GM18951 (cell line): ENCODE data around the gene OSBPL6.

Experiments used
- POLR2A ChIP-seq: IDR thresholded peaks from 4 replicates; pipeline ENCODE4 v1.6.1; 2011; ENCODE audit warnings: mild to moderate bottlenecking; ENCODE audit not compliant: insufficient read length, insufficient read depth; ENCODE audit errors: extremely low read depth
- in situ Hi-C: fragments of 300-500 bp; cut with MboI; formaldehyde crosslinking; loops from one replicate; pipeline ENCODE4 v1.12.0; 2022; ENCODE audit warnings: low sequenced_read_pairs, mixed read lengths, inconsistent platforms; ENCODE audit not compliant: unreplicated experiment

The OSBPL6 gene

DNA sequence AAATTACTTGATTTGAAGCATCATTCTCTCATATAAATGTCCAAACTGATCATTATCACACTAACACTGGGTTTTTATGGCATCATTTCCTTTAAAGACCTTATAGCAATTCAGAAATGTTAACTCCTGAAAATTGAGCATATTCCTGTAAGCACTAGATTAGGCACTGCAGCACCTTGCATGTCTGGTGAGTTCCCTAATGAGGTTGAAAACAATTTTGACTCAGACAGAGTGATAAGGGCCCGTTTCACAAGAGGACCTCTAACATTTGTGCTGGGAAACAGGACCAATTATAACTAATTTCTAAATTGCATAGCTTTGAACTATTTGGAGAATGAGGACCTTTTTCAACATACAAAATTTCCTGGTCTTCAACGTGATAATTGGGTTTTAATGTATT lies 69.9 kb downstream of the OSBPL6 start:
- no peak for TF ChIP-seq POLR2A
- in situ Hi-C loops: no loop called here

DNA sequence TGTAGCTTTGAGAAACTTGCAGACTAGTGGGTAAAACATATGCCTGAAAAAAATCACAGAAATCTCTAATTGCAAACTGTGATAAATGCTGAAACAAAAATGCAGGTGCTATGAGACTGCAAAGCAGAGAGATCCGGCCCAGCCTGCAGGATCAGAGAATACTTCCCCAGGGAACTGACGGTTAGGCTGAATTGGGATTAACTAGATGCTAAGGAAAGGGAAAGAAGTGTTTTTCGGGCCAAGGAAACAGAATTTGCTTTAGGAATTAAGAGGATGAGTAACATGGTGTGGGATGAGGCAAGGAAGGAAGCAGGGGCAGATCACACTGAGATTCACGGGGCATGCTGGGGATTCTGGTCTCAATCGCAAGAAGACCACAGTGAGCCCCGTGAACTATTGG lies 71.5 kb downstream of the OSBPL6 start:
- in situ Hi-C loops: no loop called here
- no peak for TF ChIP-seq POLR2A

DNA sequence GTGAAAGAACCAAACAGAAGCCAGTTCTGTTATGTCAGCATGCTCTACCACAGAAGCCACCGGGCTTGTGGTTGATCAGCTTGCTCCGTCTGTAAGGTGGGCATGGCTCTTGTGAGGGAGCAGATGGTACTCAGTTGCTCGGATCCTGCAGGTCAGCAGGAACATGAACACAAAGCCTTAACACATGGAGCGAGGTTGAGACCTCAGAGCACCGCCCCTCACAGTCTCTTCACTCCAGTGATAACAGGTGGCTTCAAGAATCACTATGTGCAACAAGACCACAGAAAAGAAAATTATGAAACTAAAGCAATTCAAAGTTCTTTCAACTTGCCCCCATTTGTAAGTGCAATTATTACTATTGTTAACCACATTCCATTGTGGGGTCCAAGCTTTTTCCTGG lies 72.1 kb downstream of the OSBPL6 start:
- in situ Hi-C loops: no loop called here

GRCh38 chr2:178267660-178268059 lies 73.3 kb downstream of the OSBPL6 start:
- in situ Hi-C loops: no loop called here

More for the DNA sequence above, 72.1 kb downstream of the OSBPL6 start:
- no peak for TF ChIP-seq POLR2A

GRCh38 chr2:178268435-178268834 lies 74.1 kb downstream of the OSBPL6 start:
- in situ Hi-C loops: no loop called here
- TF ChIP-seq POLR2A: no peak

More at GRCh38 chr2:178267660-178268059, 73.3 kb downstream of the OSBPL6 start:
- no peak for TF ChIP-seq POLR2A

- TF ChIP-seq POLR2A: no peak
Observed at GRCh38 chr2:178269438-178270224, 75.3 kb downstream of the OSBPL6 start.

DNA sequence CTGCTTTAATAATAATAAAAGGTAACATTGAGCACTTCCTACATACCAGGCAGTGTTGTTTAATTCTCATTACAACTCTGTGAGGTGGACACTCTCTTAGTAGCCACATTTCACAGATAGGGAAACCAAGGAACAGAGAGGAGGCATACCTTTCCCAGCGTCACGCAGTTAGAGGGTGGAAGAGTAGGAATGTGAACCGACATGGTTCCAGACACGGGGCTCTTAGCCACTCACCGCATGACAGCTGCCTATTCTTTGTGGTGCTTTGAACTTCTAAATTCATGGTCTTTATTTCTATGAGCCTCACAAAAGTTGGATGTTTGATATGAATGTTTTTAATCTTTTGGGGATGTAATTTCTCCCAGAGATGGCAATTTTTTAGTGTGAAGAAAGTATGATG lies 76.0 kb downstream of the OSBPL6 start:
- no peak for TF ChIP-seq POLR2A
- in situ Hi-C loops: no loop called here

More at GRCh38 chr2:178269438-178270224, 75.3 kb downstream of the OSBPL6 start:
- in situ Hi-C loops: no loop called here

- no peak for TF ChIP-seq POLR2A
- in situ Hi-C loops: no loop called here
Observed at GRCh38 chr2:178271094-178271493, 76.8 kb downstream of the OSBPL6 start.

GRCh38 chr2:178271629-178272333 lies 77.5 kb downstream of the OSBPL6 start:
- in situ Hi-C loops: no loop called here

GRCh38 chr2:178273787-178274360 lies 79.6 kb downstream of the OSBPL6 start:
- in situ Hi-C loops: no loop called here
- TF ChIP-seq POLR2A: no peak

More at GRCh38 chr2:178271629-178272333, 77.5 kb downstream of the OSBPL6 start:
- no peak for TF ChIP-seq POLR2A

GRCh38 chr2:178275600-178275999 lies 81.3 kb downstream of the OSBPL6 start:
- in situ Hi-C loops: no loop called here
- no peak for TF ChIP-seq POLR2A

DNA sequence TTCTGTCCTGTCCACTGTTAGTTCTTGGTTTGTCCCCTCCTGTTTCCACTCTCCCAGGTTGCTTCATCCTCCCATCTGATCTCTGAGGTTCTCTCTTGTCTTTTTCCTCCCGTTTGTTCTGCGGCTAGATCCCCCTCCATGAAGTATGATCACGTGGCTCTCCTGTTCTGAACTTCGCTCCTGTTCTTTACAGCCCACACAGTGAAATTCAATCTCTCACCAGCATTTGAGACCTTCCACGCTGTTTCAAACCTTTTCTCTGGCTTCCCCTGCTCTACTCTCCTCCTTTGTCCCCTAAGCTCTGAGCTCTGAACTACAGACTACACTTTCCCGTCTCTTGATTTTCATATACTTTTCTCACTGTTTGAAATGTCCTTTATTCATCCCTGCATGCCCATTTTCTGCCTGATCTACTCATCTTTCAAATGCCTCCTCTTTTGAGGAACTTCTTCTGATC lies 83.5 kb downstream of the OSBPL6 start:
- TF ChIP-seq POLR2A: no peak
- in situ Hi-C loops: no loop called here

- in situ Hi-C loops: no loop called here
- TF ChIP-seq POLR2A: no peak
Observed at GRCh38 chr2:178279142-178279541, 84.8 kb downstream of the OSBPL6 start.

- in situ Hi-C loops: no loop called here
- TF ChIP-seq POLR2A: no peak
Observed at GRCh38 chr2:178279636-178280035, 85.3 kb downstream of the OSBPL6 start.

- in situ Hi-C loops: no loop called here
- no peak for TF ChIP-seq POLR2A
Observed at GRCh38 chr2:178280244-178280852, 86.0 kb downstream of the OSBPL6 start.
